Caki2 (cell line): ENCODE results near the gene ACTR3C. TPM values are rescaled to one million over a fixed set of nuclear protein-coding genes. Genes with fewer than 3 reads are reported as not detected.
"Not testable (repeated sequence)": the region's sequence is repeated elsewhere in the genome, so short reads cannot be mapped to it uniquely, and the experiment has no call there.

Source experiments
- DNase-seq: peaks from one replicate; pipeline ENCODE4 v3.0.0-alpha.2; 2015; ENCODE audit warnings: low read depth
- in situ Hi-C: cut with HindIII; loops from 2 replicates; pipeline ENCODE4 v1.10.0; 2016; ENCODE audit warnings: low sequenced_read_pairs, low pct_unique_long_range_greater_than_20kb, mixed read lengths
- total RNA-seq: library from RNA; depleted of rRNA; stranded (reverse); fragments of >200 nt; shearing (Covaris generic); gene quantifications from 2 replicates; pipeline ENCODE4 v1.2.3, GENCODE V29; 2014; ENCODE audit warnings: low replicate concordance

Gene ACTR3C
- total RNA-seq, 1 experiment from 2014 or later = 23.0 TPM

DNA sequence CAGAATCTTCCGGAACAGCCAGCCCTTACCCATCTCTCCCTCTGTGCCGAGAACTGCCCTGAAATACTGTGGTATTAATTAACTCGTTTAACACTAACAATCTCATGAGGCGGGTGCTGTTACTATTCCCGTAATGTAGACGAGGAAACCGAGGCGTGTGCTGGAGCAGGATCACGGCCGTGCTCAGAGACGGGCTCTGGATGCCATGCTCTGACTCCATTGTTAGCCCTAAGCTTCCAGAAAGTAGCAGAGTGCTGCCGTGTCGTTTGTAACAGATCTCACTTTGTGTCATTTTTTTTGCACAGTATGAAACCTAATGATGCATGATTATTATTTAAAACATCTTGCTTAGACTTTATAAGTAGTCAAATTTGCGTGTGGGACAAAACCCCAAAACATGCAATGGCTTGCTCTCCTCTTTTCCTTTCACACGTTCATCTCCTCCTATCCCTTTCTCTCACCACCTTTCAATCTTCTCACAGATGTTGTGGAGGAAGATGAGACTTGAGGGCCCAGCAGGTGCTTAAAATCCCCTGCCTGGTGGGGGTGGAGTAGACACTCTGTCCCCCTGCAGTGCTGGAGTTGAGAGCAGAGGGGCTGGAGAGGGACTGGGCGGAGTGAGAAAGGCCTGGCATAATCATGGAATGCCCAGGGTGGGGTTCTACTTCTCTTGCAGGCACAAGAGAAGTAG lies 482 bp upstream of the ACTR3C start:
- in situ Hi-C loops = no loop called here

GRCh38 chr7:150322114-150322832 lies 1.1 kb downstream of the ACTR3C start:
- in situ Hi-C loops = no loop called here
- peak; percentile 55 for DNase-seq

More for the DNA sequence above, 482 bp upstream of the ACTR3C start:
- DNase-seq = no peak

DNA sequence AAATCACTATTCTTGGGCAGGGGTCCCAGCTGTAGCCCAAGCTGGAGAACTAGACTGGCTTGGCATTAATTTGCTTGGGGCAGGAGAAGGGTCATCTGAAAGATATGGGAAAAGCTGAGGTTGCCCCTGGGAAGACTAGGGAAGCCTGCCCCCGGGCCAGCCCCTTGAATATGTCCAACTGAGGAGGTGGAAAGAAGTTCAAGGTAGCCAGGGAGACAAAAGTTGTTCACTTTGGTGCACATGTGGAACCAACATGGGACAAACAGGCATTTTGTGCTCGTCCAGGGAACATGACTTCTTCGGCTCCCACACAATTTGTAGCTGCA lies 1.6 kb downstream of the ACTR3C start:
- in situ Hi-C loops = no loop called here
- DNase-seq = no peak

- peak; percentile 65 for DNase-seq
- in situ Hi-C loops = no loop called here
Observed at GRCh38 chr7:150317748-150318444, 5.4 kb downstream of the ACTR3C start.

GRCh38 chr7:150316987-150317386 lies 6.4 kb downstream of the ACTR3C start:
- DNase-seq, in situ Hi-C loops: not testable (repeated sequence)

GRCh38 chr7:150314639-150315239 lies 8.6 kb downstream of the ACTR3C start:
- in situ Hi-C loops = no loop called here
- DNase-seq = peak; percentile 50

DNA sequence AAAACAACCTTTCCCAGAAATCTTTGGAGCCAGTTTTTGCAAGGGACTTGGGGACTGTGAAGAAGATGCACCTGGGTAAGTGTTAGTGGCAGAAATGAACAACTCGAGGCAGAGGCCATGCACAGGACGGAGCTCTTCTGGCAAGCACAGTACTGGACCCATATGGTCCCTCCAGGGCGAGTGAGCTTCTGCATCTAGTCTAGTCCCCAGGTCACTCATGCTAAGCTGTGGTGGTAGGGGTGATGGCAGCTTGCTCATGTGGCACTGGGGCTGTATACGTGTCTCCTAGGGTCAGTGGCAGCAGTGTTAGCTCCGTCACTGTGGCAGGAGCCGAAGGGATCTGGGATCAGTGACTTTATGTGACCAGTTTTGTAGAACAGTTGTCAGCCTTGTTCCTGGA lies 9.5 kb downstream of the ACTR3C start:
- in situ Hi-C loops = no loop called here
- DNase-seq = no peak

DNA sequence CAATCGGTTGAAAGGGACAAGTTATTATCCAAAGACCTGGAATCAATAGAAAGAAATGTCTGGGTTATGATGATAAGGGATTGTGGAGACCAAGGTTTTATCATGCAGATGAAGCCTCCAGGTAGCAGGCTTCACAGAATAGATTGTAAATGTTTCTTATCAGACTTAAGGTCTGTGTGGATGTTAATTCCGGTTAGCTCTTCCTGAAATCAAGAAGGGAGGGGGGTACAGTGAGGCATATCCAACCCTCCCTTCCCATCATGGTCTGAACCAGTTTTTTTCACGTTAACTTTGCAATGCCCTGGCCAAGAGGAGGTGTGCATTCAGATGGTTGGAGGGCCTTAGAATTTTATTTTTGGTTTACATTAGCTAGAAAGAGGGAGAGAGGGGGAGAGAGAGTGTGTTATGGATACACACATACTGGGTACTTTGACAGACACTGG lies 10.0 kb downstream of the ACTR3C start:
- in situ Hi-C loops = no loop called here
- DNase-seq = peak; percentile 50

DNA sequence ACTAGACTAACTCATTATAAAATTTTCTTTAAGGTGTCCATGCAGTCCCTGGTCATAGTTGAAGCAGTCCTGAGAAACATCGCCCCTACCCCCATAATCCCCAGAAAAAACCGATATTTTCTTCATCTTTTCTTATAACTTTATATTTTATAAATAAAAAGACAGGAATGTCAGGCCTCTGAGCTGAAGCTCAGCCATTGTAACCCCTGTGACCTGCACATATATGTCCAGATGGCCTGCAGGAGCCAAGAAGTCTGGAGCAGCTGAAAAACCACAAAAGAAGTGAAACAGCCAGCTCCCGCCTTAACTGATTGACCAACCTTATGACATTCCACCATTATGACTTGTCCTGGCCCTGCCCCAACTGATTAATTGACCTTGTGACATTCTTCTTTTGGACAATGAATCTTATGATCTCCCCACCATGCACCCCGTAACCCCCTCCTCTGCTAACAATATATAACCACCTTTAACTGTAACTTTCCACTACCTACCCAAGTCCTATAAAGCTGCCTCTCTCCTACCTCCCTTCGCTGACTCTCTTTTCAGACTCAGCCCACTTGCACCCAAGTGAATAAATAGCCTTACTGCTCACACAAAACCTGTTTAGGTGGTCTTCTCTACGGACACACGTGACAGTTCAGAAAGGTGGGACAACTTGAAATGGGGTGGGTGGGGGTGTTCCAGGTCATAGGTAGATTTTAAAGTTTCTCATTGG lies 10.5 kb downstream of the ACTR3C start:
- DNase-seq = peak; percentile 95

GRCh38 chr7:150311711-150312110 lies 11.6 kb downstream of the ACTR3C start:
- DNase-seq = no peak
- in situ Hi-C loops = no loop called here

More for the DNA sequence above, 10.5 kb downstream of the ACTR3C start:
- in situ Hi-C loops = not testable (repeated sequence)

DNA sequence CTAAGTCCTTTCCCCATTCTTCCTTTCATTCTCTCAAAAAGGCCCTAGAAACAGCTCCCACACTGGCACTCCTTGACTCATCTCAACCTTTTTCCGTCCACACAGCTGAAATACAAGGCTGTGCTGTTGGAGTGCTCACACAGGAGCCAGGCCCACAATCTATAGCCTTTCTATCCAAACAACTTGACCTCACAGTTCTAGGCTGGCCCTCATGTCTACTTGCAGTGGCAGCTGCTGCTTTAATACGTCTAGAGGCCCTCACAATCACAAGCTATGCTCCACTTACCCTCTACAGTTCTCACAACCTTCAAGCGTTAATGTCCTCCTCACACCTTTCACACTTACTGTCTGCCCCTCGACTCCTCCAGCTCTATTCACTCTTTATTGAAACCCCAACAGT lies 12.2 kb downstream of the ACTR3C start:
- DNase-seq = no peak
- in situ Hi-C loops = no loop called here

- in situ Hi-C loops = no loop called here
- no peak for DNase-seq
Observed at GRCh38 chr7:150308575-150308974, 14.8 kb downstream of the ACTR3C start.

GRCh38 chr7:150307904-150308303 lies 15.4 kb downstream of the ACTR3C start:
- DNase-seq = peak; percentile 42
- in situ Hi-C loops = no loop called here

DNA sequence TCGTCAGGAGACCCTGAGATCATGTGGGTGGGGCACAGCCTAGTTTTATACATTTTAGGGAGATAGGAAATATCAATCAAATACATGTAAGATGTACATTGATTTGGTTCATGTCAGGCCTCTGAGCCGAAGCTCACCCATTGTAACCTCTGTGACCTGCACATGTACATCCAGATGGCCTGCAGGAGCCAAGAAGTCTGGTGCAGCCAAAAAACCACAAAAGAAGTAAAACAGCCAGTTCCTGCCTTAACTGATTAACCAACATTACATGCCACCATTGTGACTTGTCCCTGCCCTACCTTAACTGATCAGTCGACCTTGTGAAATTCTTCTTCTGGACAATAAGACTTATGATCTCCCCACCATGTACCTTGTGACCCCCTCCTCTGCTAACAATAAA lies 16.2 kb downstream of the ACTR3C start:
- in situ Hi-C loops = no loop called here

GRCh38 chr7:150306377-150306776 lies 17.0 kb downstream of the ACTR3C start:
- in situ Hi-C loops, DNase-seq: not testable (repeated sequence)

More for the DNA sequence above, 16.2 kb downstream of the ACTR3C start:
- peak; percentile 53 for DNase-seq

DNA sequence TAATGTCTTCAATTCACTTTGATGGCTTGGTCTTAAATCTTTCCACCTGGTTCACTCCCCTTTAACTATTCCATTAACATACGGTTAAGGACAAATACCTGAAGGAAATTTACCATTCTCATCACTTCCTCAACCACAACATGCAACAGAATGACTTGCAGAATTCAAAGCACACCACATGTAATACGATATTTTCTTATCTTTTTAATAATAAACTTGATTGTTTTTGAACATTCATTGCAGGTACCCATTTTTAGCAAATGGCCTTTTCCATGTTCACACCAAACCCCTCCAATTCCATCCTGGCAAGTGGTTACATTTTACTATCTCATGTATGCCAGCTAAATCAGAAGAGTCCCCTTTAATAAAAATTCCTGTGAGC lies 17.5 kb downstream of the ACTR3C start:
- peak; percentile 43 for DNase-seq
- in situ Hi-C loops = not testable (repeated sequence)

DNA sequence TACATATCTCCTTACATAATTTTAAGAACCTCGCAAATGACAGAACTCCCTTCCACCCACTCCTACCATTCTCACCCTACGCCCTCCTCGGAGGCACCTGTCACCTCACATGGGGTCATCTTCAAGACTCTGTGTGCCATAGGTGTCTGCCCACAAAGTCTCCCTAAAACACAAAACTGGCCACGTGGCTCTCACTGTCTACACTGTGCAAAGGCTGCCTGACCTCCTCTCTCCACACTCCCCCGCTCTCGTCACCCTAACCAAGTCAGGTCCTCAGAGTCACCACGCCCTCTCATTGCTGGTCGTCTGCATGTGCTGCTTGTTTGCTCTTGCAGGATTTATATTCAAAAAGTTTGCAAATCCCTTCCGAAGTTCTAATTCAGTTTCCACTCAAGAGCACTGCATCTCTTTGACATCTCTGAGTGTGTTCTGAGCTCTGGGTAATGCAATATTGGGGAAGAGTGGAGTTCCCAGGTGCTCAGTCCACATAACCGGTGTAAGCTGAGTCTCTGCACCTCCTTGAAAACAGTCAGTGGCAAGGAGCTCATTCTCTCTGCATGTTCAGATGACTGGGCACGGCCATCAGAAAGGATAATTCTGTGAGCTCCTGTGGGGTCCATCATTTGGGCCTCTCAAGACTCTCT lies 18.0 kb downstream of the ACTR3C start:
- DNase-seq, in situ Hi-C loops: not testable (repeated sequence)
